ENCODE measurements around the gene GRK6. TPM values are rescaled to one million over a fixed set of nuclear protein-coding genes. Genes with fewer than 3 reads are reported as not detected.

Gene GRK6
- total RNA-seq, 1 donor from 2014 or later = 30.1 TPM

GRCh38 chr5:177468685-177469628 is 42.5 kb downstream of the GRK6 start:
- no peak for DNase-seq (ENCODE audit: low spot score)

GRCh38 chr5:177469750-177470525 is 43.5 kb downstream of the GRK6 start:
- DNase-seq (ENCODE audit: low spot score) = no peak

GRCh38 chr5:177470759-177471536 is 44.5 kb downstream of the GRK6 start:
- DNase-seq (ENCODE audit: low spot score) = no peak

- no peak for DNase-seq (ENCODE audit: low spot score)
These were observed 45.3 kb downstream of the GRK6 start for GRCh38 chr5:177471610-177472356.

- no peak for DNase-seq (ENCODE audit: low spot score)
These were observed 46.3 kb downstream of the GRK6 start for GRCh38 chr5:177472460-177473442.

GRCh38 chr5:177473443-177474001 is 47.0 kb downstream of the GRK6 start, which contains the start of gene DBN1:
DBN1 (minus strand) TSS chr5:177473634; CDS start chr5:177473521, 113 bp downstream.
- no peak for DNase-seq (ENCODE audit: low spot score)

- DNase-seq (ENCODE audit: low spot score) = no peak
These were observed 47.6 kb downstream of the GRK6 start for GRCh38 chr5:177474002-177474476.

- no peak for DNase-seq (ENCODE audit: low spot score)
These were observed 48.5 kb downstream of the GRK6 start for GRCh38 chr5:177474846-177475562.

GRCh38 chr5:177475563-177476427 is 49.3 kb downstream of the GRK6 start:
- no peak for DNase-seq (ENCODE audit: low spot score)

- DNase-seq (ENCODE audit: low spot score) = no peak
These were observed 50.2 kb downstream of the GRK6 start for GRCh38 chr5:177476531-177477233.

- no peak for DNase-seq (ENCODE audit: low spot score)
These were observed 51.4 kb downstream of the GRK6 start for GRCh38 chr5:177477701-177478477.

- DNase-seq (ENCODE audit: low spot score) = no peak
These were observed 52.5 kb downstream of the GRK6 start for GRCh38 chr5:177478711-177479646.

GRCh38 chr5:177479774-177480173 is 53.3 kb downstream of the GRK6 start:
- no peak for DNase-seq (ENCODE audit: low spot score)

- no peak for DNase-seq (ENCODE audit: low spot score)
These were observed 55.9 kb downstream of the GRK6 start for GRCh38 chr5:177482359-177482795.

GRCh38 chr5:177483042-177483441 is 56.6 kb downstream of the GRK6 start:
- no peak for DNase-seq (ENCODE audit: low spot score)
